ENCODE data around the gene ZNF197.
"Not testable (repeated sequence)": the region's sequence is repeated elsewhere in the genome, so short reads cannot be mapped to it uniquely, and the experiment has no call there.

The ZNF197 gene

DNA sequence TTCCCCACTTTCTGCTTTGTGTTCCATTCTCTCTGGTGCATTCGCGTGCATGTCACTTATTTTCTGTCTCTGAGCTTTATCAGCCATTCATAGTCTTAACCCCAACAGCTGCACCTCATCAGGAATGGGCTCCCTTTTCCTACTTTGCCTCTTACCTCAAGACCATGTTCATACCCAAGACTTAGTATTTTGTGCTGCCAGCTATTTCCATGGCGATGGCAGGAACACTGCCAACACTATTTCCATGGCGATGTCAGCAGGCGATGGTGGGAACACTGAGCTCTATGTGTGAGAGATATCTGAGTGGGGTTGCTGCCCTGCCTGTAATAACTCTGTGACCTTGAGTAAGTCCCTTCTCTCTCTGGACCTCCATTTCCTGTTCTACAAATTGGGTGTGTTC is 29.2 kb downstream of the ZNF197 start:
- DNase-seq, result no peak
- in situ Hi-C loops (cut with HindIII; ENCODE audit: low pct_ligation_motif_present, low pct_unique_long_range_greater_than_20kb, low sequenced_read_pairs), result no loop called here

DNA sequence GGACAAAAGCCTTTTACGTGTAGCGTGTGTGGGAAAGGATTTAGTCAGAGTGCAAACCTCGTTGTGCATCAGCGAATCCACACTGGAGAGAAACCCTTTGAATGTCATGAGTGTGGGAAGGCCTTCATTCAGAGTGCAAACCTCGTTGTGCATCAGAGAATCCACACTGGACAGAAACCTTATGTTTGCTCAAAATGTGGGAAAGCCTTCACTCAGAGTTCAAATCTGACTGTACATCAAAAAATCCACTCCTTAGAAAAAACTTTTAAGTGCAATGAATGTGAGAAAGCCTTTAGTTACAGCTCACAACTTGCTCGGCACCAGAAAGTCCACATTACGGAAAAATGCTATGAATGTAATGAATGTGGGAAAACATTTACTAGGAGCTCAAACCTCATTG is 34.2 kb downstream of the ZNF197 start:
- in situ Hi-C loops (cut with HindIII; ENCODE audit: low pct_ligation_motif_present, low pct_unique_long_range_greater_than_20kb, low sequenced_read_pairs), result no loop called here

DNA sequence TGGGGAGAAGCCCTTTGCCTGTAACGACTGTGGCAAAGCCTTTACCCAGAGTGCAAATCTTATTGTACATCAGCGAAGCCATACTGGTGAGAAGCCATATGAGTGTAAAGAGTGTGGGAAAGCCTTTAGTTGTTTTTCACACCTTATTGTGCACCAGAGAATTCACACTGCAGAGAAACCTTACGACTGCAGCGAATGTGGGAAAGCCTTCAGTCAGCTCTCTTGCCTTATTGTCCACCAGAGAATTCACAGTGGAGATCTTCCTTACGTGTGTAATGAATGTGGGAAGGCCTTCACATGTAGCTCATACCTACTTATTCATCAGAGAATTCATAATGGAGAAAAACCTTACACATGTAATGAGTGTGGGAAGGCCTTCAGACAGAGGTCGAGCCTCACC is 34.6 kb downstream of the ZNF197 start:
- in situ Hi-C loops (cut with HindIII; ENCODE audit: low pct_ligation_motif_present, low pct_unique_long_range_greater_than_20kb, low sequenced_read_pairs), result no loop called here
- no peak for DNase-seq

More for the DNA sequence above, 34.2 kb downstream of the ZNF197 start:
- DNase-seq, result no peak

DNA sequence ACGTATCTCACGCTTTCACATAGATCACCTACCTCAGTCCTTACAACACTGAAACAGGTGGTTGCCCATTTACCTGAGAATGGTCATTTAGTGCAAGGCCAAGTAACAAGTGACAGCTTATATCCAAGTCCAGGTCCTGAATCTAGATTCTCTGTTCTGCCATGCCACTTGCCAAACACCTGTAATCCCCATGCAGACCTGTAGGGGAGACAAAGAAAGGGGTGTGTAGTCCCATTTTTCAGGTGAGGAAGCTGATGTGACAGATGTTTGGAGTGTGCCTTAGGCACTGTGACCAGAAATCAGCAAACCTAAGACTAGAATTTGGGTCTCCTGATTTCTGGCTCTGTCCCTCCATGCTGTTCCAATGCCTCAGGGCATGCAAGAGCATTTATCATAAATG is 36.4 kb downstream of the ZNF197 start:
- no peak for DNase-seq

DNA sequence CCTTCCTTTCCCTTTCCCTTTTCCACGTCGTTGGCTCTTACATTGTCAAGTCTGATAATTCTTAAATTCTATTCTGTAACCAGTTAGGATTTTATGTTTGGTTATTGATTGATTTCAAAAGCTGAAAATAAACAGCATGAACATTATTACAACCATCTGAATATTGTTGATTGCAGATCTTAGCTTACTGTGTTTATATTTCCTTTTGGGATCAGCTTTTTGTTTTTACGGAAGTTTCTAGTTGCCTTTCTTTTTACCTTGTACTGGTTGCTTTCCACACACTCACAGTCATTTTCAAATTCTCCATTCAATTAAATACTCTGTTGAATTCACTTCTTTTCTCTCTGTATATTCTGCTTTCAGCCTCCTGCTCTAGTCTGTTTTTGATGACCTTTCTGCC is 40.3 kb downstream of the ZNF197 start:
- DNase-seq, result no peak
- in situ Hi-C loops (cut with HindIII; ENCODE audit: low pct_ligation_motif_present, low pct_unique_long_range_greater_than_20kb, low sequenced_read_pairs), result no loop called here

More for the DNA sequence above, 36.4 kb downstream of the ZNF197 start:
- in situ Hi-C loops (cut with HindIII; ENCODE audit: low pct_ligation_motif_present, low pct_unique_long_range_greater_than_20kb, low sequenced_read_pairs), result no loop called here

DNA sequence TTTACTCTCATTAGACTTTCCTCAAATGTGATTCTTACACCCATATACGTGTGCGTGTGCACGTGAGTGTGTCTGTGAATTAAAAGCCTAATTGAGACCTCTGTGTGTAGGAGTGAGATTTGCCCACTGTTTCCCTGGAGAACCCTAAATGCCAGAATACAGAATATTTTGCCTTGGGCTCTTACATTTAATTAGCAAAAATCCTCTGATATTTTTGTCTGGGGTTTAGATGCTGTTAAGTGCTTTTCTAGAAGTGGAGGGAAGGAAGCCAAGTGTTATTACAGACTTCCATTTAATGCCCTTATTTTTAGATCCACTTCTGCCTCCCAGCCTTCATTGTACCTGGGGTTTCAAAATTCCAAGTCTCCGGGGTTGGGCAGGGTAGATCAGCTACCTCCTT is 41.5 kb downstream of the ZNF197 start:
- in situ Hi-C loops (cut with HindIII; ENCODE audit: low pct_ligation_motif_present, low pct_unique_long_range_greater_than_20kb, low sequenced_read_pairs), result no loop called here
- no peak for DNase-seq

DNA sequence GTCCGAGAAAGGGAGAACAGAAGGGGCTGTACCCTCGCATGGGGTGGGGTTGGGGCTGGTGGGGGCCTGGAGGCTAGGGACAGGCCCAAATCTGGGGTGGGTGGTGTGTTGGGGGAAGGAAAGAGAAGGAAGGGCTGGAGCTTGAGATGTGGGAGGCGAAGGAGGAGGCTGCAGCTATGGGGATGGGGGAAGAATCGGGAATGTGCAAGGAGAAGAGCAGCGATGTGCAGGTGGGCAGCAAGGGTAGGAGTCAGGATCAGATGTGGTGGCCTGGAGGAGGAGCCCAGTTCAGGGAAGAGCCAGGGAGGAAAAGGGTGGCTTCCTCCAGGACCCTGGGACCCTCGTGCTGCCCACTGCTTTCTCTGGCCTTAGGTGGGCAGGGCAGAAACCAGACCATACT is 44.9 kb downstream of the ZNF197 start:
- no peak for DNase-seq

DNA sequence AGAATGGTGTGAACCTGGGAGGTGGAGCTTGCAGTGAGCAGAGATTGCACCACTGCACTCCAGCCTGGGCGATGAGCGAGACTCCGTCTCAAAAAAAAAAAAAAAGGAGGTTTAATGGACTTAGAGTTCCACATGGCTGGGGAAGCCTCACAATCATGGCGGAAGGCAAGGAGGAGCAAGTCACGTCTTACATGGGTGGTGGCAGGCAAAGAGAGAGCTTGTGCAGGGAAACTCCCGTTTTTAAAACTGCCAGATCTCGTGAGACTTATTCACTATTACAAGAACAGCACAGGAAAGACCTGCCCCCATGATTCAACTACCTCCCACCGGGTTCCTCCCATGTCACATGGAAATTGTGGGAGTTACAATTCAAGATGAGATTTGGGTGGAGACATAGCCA is 48.6 kb downstream of the ZNF197 start:
- in situ Hi-C loops (cut with HindIII; ENCODE audit: low pct_ligation_motif_present, low pct_unique_long_range_greater_than_20kb, low sequenced_read_pairs); DNase-seq: not testable (repeated sequence)

More for the DNA sequence above, 44.9 kb downstream of the ZNF197 start:
- in situ Hi-C loops (cut with HindIII; ENCODE audit: low pct_ligation_motif_present, low pct_unique_long_range_greater_than_20kb, low sequenced_read_pairs), result no loop called here

DNA sequence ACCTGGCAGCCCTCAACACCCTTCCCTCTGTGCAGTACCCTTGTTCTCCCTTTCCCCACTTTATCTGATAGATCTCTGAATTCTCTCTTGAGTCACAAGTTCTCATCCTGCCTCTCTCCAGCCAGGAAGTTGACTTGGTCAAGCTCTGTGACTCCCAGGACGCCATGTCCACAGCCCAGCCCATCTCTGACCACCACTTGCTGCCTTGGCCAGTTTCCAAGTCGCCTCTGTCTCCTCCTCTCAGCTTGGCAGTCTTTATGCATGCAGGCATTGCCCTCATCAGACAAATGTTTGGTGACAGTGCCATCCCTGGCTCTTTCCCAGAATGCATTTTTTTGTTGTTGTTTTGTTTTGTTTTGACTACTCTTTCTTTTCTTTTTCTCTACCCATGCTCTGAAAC is 49.4 kb downstream of the ZNF197 start:
- DNase-seq, result no peak
- in situ Hi-C loops (cut with HindIII; ENCODE audit: low pct_ligation_motif_present, low pct_unique_long_range_greater_than_20kb, low sequenced_read_pairs), result no loop called here

DNA sequence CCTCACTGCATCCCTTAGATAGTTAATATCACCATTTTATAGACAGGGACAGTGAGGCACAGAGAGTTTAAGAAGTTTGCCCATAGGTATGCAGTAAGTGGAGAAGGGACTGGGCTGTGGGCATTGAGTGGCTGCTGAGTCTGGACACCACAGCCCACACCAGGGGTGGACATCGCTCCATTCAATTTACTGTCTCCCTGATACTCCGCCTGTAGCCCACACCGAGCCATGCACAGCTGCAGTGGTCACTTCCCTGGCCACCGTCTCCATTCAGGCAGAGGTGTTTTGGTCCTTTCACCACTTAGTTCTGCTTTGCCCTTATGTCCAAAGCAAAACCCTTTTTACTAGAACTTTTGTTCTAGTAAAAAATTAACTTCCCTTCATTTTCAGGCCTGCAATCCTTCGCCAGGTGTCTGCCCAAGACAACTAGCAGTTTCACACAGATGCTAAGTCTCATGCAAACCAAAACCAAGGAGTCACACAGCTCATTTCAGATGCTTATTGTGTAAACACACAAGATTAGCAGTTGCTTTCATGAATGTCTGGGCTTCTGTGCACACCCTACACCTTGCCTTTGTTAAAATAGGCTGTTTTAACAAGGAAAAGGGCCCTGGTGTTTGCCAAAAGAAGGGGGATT is 53.8 kb downstream of the ZNF197 start:
- no peak for DNase-seq
- in situ Hi-C loops (cut with HindIII; ENCODE audit: low pct_ligation_motif_present, low pct_unique_long_range_greater_than_20kb, low sequenced_read_pairs), result no loop called here

DNA sequence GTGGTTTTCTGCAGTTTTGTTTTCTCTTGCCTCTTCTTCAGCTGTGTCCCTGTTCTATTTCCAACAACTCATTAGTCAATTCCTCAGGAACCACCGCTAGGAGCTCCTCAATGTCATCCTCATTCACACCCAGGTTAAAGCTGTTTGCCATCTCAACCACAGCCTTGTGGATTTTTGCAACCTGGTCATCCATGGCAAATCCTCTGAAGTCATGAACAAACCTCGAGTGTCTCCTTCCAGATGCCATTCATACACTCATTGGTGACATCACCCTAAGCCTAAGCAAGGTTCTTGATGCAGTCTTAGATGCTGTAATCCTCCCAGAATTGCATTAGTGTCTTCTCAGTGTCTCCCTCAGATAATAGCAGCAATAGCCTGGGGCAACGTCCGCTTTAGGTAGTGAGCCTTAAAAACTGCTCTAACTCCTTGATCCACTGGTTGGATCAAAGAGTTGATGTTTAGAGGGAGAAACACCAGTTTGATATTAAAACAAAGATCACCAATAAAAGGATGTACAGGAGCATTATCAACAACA is 56.2 kb downstream of the ZNF197 start:
- DNase-seq, result no peak
- in situ Hi-C loops (cut with HindIII; ENCODE audit: low pct_ligation_motif_present, low pct_unique_long_range_greater_than_20kb, low sequenced_read_pairs), result no loop called here

DNA sequence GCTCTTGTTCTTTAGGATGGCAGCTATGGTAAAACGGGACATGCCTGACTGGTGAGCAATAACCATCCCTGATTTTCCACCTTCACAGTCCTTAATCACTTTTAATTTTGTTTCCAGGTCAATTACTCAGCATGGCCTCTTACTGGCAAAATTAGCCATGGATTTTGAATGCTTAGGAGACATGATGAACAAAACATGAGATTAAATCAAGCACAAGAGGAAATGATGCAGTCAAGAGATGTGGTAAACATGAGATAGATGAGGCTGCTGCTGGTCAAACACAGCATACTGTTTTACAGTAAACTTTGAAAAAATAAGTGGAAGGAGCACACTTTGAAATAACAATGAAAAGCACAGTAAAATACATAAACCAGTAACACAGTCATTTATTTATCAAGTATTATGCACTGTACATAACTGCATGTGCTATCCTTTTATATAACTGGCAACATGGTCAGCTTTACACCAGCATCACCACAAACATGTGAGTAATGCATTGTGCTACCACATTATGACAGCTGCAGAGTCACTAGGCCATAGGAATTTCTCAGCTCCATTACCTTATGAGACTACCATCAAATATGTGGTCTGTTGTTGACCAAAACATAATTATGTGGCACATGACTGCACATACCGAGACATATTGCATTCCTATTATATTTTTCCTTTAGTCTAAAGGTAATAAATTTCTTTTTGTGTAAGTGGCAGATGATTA is 57.5 kb downstream of the ZNF197 start:
- in situ Hi-C loops (cut with HindIII; ENCODE audit: low pct_ligation_motif_present, low pct_unique_long_range_greater_than_20kb, low sequenced_read_pairs), result no loop called here
- no peak for DNase-seq

DNA sequence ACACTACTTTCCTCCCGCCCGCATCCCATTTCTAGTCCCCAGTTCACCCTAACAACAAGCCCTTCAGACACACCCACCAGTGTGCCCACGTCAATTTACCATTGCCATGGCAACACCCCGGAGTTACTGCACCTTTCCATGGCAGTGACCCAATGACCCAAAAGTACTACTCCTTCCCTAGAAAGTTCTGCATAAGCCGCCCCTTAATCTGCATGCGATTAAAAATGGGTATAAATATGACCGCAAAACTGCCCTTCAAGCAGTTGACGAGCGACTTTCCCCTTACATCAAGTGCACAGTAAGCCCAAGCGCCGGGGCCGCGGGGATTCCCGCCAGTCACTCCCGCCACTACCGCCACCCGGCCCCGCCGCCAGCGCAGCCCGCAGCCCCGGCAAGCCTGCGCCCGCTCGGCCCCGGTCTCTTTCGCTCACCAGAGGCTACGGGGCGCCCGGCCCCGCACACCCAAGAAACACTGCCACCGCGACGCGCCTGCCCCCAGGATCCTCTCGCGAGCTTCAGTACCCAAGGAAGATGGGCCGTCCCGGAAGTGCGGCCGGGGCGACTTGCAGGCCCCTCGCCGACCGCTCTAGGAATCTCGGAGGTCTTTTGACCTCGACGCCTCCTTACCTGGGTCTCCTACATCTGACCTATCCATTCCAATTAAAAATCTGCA is 60.4 kb downstream of the ZNF197 start:
- DNase-seq, result no peak
- in situ Hi-C loops (cut with HindIII; ENCODE audit: low pct_ligation_motif_present, low pct_unique_long_range_greater_than_20kb, low sequenced_read_pairs), result no loop called here

DNA sequence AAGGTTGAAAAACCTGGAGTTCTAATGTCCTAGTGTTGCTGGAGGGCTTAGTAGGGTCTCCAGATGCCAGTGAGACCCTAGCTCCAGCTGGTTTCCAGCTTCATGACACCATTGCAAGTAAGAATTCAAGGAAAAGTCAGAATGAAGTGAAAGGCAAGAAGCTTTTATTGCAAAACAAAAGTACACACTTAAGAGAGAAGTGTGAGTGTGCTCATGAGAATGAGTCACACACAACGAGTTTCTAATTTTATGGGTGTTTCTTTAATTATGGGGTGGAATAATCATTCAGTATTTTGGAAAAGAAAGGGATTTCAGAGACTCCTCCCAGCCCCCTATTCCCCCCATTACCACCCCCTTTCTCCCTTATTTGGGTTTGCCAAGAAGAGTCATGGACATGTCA is 63.1 kb downstream of the ZNF197 start:
- DNase-seq, result no peak
- in situ Hi-C loops (cut with HindIII; ENCODE audit: low pct_ligation_motif_present, low pct_unique_long_range_greater_than_20kb, low sequenced_read_pairs), result no loop called here

Data from ACHN (cell line).